PC-3 (cell line): ENCODE measurements around the gene CSNK1G1. TPM values are rescaled to one million over a fixed set of nuclear protein-coding genes. Genes with fewer than 3 reads are reported as not detected.

Experiments used
- ATAC-seq: fragments of 200-7000 bp; cut with Tn5 transposase; 2 replicates; pipeline ENCODE4 v1.9.1; 2020; ENCODE audit warnings: mild to moderate bottlenecking, moderate library complexity
- BruUV-seq: library from RNA; stranded (reverse); fragments of 400-500 nt; replicated peaks from 2 replicates; lab custom pipeline; 2021; lab: Mats Ljungman, UMichigan
- CTCF ChIA-PET: fragments of 300-600 bp; sonication (Branson Sonifier 250); formaldehyde crosslinking; loops from one replicate; lab custom pipeline; 2022; ENCODE audit warnings: antibody characterized with exemption; lab: Charles Lee
- POLR2A ChIA-PET: fragments of 300-600 bp; sonication (Branson Sonifier 250); formaldehyde crosslinking; loops from one replicate; lab custom pipeline; 2022; ENCODE audit warnings: antibody characterized with exemption; ENCODE audit not compliant: unreplicated experiment; lab: Charles Lee
- DNase-seq: peaks from one replicate; pipeline ENCODE4 v3.0.0-alpha.2; 2015
- H2AFZ ChIP-seq: fragments of 300-600 bp; sonication (generic); 2 replicates; pipeline ENCODE4 v1.6.0; 2016; ENCODE audit warnings: antibody characterized with exemption, low read length
- H3F3A ChIP-seq: fragments of 300-600 bp; sonication (generic); one replicate; pipeline ENCODE4 v1.6.0; 2017; ENCODE audit warnings: antibody characterized with exemption, low read length, control low read depth, mild to moderate bottlenecking; ENCODE audit not compliant: unreplicated experiment
- H3K27ac ChIP-seq: fragments of 300-600 bp; sonication (generic); 2 replicates; pipeline ENCODE4 v1.5.1; 2016; ENCODE audit warnings: mild to moderate bottlenecking, low read length
- H3K27me3 ChIP-seq: fragments of 300-600 bp; sonication (generic); 2 replicates; pipeline ENCODE4 v1.6.1; 2016; ENCODE audit warnings: low read length, mixed read lengths
- H3K36me3 ChIP-seq: fragments of 300-600 bp; sonication (generic); 2 replicates; pipeline ENCODE4 v1.6.1; 2016; ENCODE audit warnings: low read depth, mixed run types, low read length, mixed read lengths
- H3K4me1 ChIP-seq: fragments of 300-600 bp; sonication (generic); 2 replicates; pipeline ENCODE4 v1.5.1; 2016; ENCODE audit warnings: low read length; ENCODE audit not compliant: insufficient read depth
- H3K4me2 ChIP-seq: fragments of 300-600 bp; sonication (generic); 2 replicates; pipeline ENCODE4 v1.6.0; 2016; ENCODE audit warnings: low read length
- H3K4me3 ChIP-seq: fragments of 300-600 bp; sonication (generic); 2 replicates; pipeline ENCODE4 v1.5.1; 2016; ENCODE audit warnings: mild to moderate bottlenecking, low read length, mixed read lengths
- H3K79me2 ChIP-seq: fragments of 300-600 bp; sonication (generic); 2 replicates; pipeline ENCODE4 v1.6.1; 2017; ENCODE audit warnings: low read length, mixed read lengths
- H3K9ac ChIP-seq: fragments of 300-600 bp; sonication (generic); 2 replicates; pipeline ENCODE4 v1.6.0; 2016; ENCODE audit warnings: mild to moderate bottlenecking, low read length
- H3K9me2 ChIP-seq: fragments of 300-600 bp; sonication (generic); replicated peaks from 2 replicates; pipeline ENCODE4 v1.6.1; 2016; ENCODE audit warnings: mixed run types, low read length, mixed read lengths
- H3K9me3 ChIP-seq: fragments of 300-600 bp; sonication (generic); 2 replicates; pipeline ENCODE4 v1.6.1; 2016; ENCODE audit warnings: low read length, mixed read lengths
- H4K20me1 ChIP-seq: fragments of 300-600 bp; sonication (generic); 2 replicates; pipeline ENCODE4 v1.6.1; 2016; ENCODE audit warnings: low read length, mixed read lengths
- CTCF ChIP-seq: fragments of 300-600 bp; sonication (generic); conservative IDR thresholded peaks from 2 replicates; pipeline ENCODE4 v1.5.1; 2017; ENCODE audit warnings: antibody characterized with exemption, low read depth, mild to moderate bottlenecking, low read length
- EZH2 ChIP-seq: fragments of 300-600 bp; sonication (generic); IDR thresholded peaks from one replicate; pipeline ENCODE4 v1.6.1; 2017; ENCODE audit warnings: antibody characterized with exemption, mild to moderate bottlenecking, low read length; ENCODE audit not compliant: unreplicated experiment
- EZH2phosphoT487 ChIP-seq: fragments of 300-600 bp; sonication (generic); IDR thresholded peaks from 2 replicates; pipeline ENCODE4 v1.6.1; 2018; ENCODE audit warnings: mild to moderate bottlenecking, antibody characterized with exemption, low read length, borderline replicate concordance
- intact Hi-C: fragments of 100-400 bp; cut with micrococcal nuclease; formaldehyde crosslinking; loops from 2 replicates; pipeline ENCODE4 v1.9.0; 2023
- total RNA-seq: library from RNA; depleted of rRNA; stranded (reverse); fragments of >200 nt; gene quantifications from 2 replicates; pipeline ENCODE4 v1.2.3, GENCODE V29; 2014

Gene CSNK1G1
- total RNA-seq, 1 experiment from 2014 or later, result 9.8 TPM

GRCh38 chr15:64344651-64345294, 11.2 kb downstream of the CSNK1G1 start:
- no peaks in the 10 kb centered on the region for H3K36me3 ChIP-seq
- intact Hi-C loops, result no loop called here
- H3K4me3 ChIP-seq, result no peak overlapping the region
- ATAC-seq (no peak; the same call in 1 of the 2 replicates), DNase-seq (no peak)
- no peaks in the 10 kb centered on the region for H4K20me1 ChIP-seq
- H3K79me2 ChIP-seq, result peaks cover 35% of the 10 kb centered on the region
- H3K9me2 ChIP-seq, result no peaks in the 10 kb centered on the region
- TF ChIP-seq EZH2phosphoT487, result no peak
- no peak for TF ChIP-seq CTCF
- TF ChIP-seq EZH2, result no peak
- H3K4me1 ChIP-seq, result peaks cover 18% of the 10 kb centered on the region
- H3K4me2 ChIP-seq, result no peak overlapping the region
- no peak overlapping the region for H3K9ac ChIP-seq
- peaks cover 5% of the 10 kb centered on the region for H3F3A ChIP-seq
- ChIA-PET POLR2A (no interaction called here), CTCF (no interaction called here)
- H3K9me3 ChIP-seq, result no peaks in the 10 kb centered on the region
- no peak overlapping the region for H2AFZ ChIP-seq
- H3K27me3 ChIP-seq, result no peaks in the 10 kb centered on the region
- H3K27ac ChIP-seq, result no peak overlapping the region
- no TSS peak for BruUV-seq

GRCh38 chr15:64343841-64344240, 12.1 kb downstream of the CSNK1G1 start:
- Histone ChIP-seq H3K36me3 (no peaks in the 10 kb centered on the region), H3K27me3 (no peaks in the 10 kb centered on the region), H3K79me2 (peaks cover 32% of the 10 kb centered on the region), H3K9me2 (no peaks in the 10 kb centered on the region), H4K20me1 (no peaks in the 10 kb centered on the region), H3K4me3 (no peak overlapping the region), H3K4me2 (0 out of 2 replicates have a peak overlapping the region, but pooled peaks have one; percentile 6), H3K4me1 (peaks cover 18% of the 10 kb centered on the region), H3K27ac (no peak overlapping the region), H3F3A (peaks cover 5% of the 10 kb centered on the region), H3K9me3 (no peaks in the 10 kb centered on the region), H3K9ac (no peak overlapping the region), H2AFZ (no peak overlapping the region)
- intact Hi-C loops, result no loop called here
- ATAC-seq (no peak; the same call in 1 of the 2 replicates), DNase-seq (no peak)
- BruUV-seq, result no TSS peak
- no peak for TF ChIP-seq CTCF
- TF ChIP-seq EZH2, result no peak
- no peak for TF ChIP-seq EZH2phosphoT487
- ChIA-PET POLR2A (no interaction called here), CTCF (no interaction called here)

- Histone ChIP-seq H3K9ac (no peak overlapping the region), H3K4me3 (no peak overlapping the region), H3K9me3 (no peaks in the 10 kb centered on the region), H3F3A (peaks cover 5% of the 10 kb centered on the region), H3K27me3 (no peaks in the 10 kb centered on the region), H2AFZ (no peak overlapping the region), H4K20me1 (no peaks in the 10 kb centered on the region), H3K4me1 (peaks cover 18% of the 10 kb centered on the region), H3K4me2 (no peak overlapping the region), H3K9me2 (no peaks in the 10 kb centered on the region), H3K79me2 (peaks cover 32% of the 10 kb centered on the region), H3K27ac (no peak overlapping the region), H3K36me3 (no peaks in the 10 kb centered on the region)
- POLR2A ChIA-PET, result no interaction called here
- intact Hi-C loops, result no loop called here
- CTCF ChIA-PET, result no interaction called here
- no peak for TF ChIP-seq EZH2
- TF ChIP-seq CTCF, result no peak
- TF ChIP-seq EZH2phosphoT487, result no peak
- no peak for DNase-seq
- no TSS peak for BruUV-seq
- no peak for ATAC-seq
These were observed 12.8 kb downstream of the CSNK1G1 start for GRCh38 chr15:64343222-64343621.
